Panc1 (cell line): ENCODE data around the gene AMN. TPM values are rescaled to one million over a fixed set of nuclear protein-coding genes. Genes with fewer than 3 reads are reported as not detected.

ENCODE experiments used
- ATAC-seq: fragments of 200-7000 bp; cut with Tn5 transposase; 2 replicates; pipeline ENCODE4 v1.9.1; 2020; ENCODE audit warnings: mild to moderate bottlenecking, moderate library complexity
- BruUV-seq: library from RNA; stranded (reverse); fragments of 400-500 nt; replicated peaks from 2 replicates; lab custom pipeline; 2021; lab: Mats Ljungman, UMichigan
- CTCF ChIA-PET: fragments of 300-600 bp; sonication (Branson Sonifier 250); formaldehyde crosslinking; loops from one replicate; lab custom pipeline; 2022; ENCODE audit warnings: antibody characterized with exemption; lab: Charles Lee
- POLR2A ChIA-PET: fragments of 300-600 bp; sonication (Branson Sonifier 250); formaldehyde crosslinking; loops from one replicate; lab custom pipeline; 2022; ENCODE audit warnings: antibody characterized with exemption; lab: Charles Lee
- DNase-seq: peaks from one replicate; pipeline ENCODE4 v3.0.0-alpha.2; 2010; ENCODE audit warnings: low read depth, low spot score
- H3K27ac ChIP-seq: 2 replicates; pipeline ENCODE4 v1.5.1; 2011; ENCODE audit warnings: mild to moderate bottlenecking, low read length, inconsistent platforms
- H3K27me3 ChIP-seq: fragments of 200-500 bp; sonication (Bioruptor generic); 2 replicates; pipeline ENCODE4 v1.6.0; 2014; ENCODE audit warnings: low read length, inconsistent platforms; ENCODE audit not compliant: control insufficient read depth, insufficient read depth
- H3K36me3 ChIP-seq: fragments of 200-500 bp; sonication (Bioruptor generic); 2 replicates; pipeline ENCODE4 v1.5.1; 2014; ENCODE audit warnings: inconsistent platforms, mild to moderate bottlenecking, low read length, moderate library complexity; ENCODE audit not compliant: control insufficient read depth, insufficient read depth
- H3K4me1 ChIP-seq: 2 replicates; pipeline ENCODE4 v1.5.1; 2011; ENCODE audit warnings: inconsistent platforms, mild to moderate bottlenecking, low read length, moderate library complexity; ENCODE audit not compliant: control insufficient read depth, insufficient read depth
- H3K4me3 ChIP-seq, 2 experiments: 2 replicates each; pipeline ENCODE4 v1.5.1; 2011 to 2012; ENCODE audit warnings: low read depth in 2 of 2, low read length in 2 of 2, mild to moderate bottlenecking in 2 of 2, inconsistent platforms in 1 of 2, moderate library complexity in 1 of 2
- H3K9me3 ChIP-seq: fragments of 200-500 bp; sonication (Bioruptor generic); 2 replicates; pipeline ENCODE4 v1.5.1; 2014; ENCODE audit warnings: low read depth, mild to moderate bottlenecking, inconsistent platforms, low read length, moderate library complexity; ENCODE audit not compliant: control insufficient read depth, insufficient read depth
- CTCF ChIP-seq: fragments of 450-650 bp; IDR thresholded peaks from 2 replicates; pipeline ENCODE4 v1.5.1; 2017; ENCODE audit warnings: mild to moderate bottlenecking
- POLR2AphosphoS5 ChIP-seq: IDR thresholded peaks from 2 replicates; pipeline ENCODE4 v1.6.1; 2012; ENCODE audit warnings: mild to moderate bottlenecking, low read depth, low read length, moderate library complexity
- REST ChIP-seq, 2 experiments: IDR thresholded peaks; 2 replicates each; pipeline ENCODE4 v1.6.1; 2011 to 2012; ENCODE audit warnings: low read depth in 2 of 2, control low read depth in 1 of 2, low read length in 1 of 2, mild to moderate bottlenecking in 1 of 2, moderate library complexity in 1 of 2; ENCODE audit not compliant: insufficient read depth in 1 of 2
- SIN3A ChIP-seq: IDR thresholded peaks from 2 replicates; pipeline ENCODE4 v1.6.1; 2012; ENCODE audit warnings: low read depth, mild to moderate bottlenecking, low read length, moderate library complexity, borderline replicate concordance; ENCODE audit not compliant: insufficient read depth
- TCF7L2 ChIP-seq: IDR thresholded peaks from 2 replicates; pipeline ENCODE4 v1.6.1; 2011; ENCODE audit warnings: mild to moderate bottlenecking, low read depth, low read length, inconsistent platforms
- in situ Hi-C: cut with HindIII; loops from 2 replicates; pipeline ENCODE4 v1.10.0; 2016; ENCODE audit warnings: low sequenced_read_pairs, low pct_unique_long_range_greater_than_20kb
- intact Hi-C: fragments of 100-400 bp; cut with micrococcal nuclease; formaldehyde crosslinking; loops from one replicate; pipeline ENCODE4 v1.10.0; 2022; ENCODE audit not compliant: unreplicated experiment
- total RNA-seq: library from RNA; stranded (reverse); gene quantifications from one replicate; pipeline ENCODE4 v1.2.1, GENCODE V29; 2021; ENCODE audit not compliant: unreplicated experiment

AMN gene
- total RNA-seq, 1 experiment from 2014 or later: 0.44 TPM

- no TSS peak for BruUV-seq
These were observed 31.8 kb downstream of the AMN start for GRCh38 chr14:102954081-102954789.

More at GRCh38 chr14:102954081-102954789, 31.8 kb downstream of the AMN start:
- no peak overlapping the region for H3K4me3 ChIP-seq
- POLR2A ChIA-PET: no interaction called here
- in situ Hi-C loops: no loop called here
- H3K27ac ChIP-seq: no peak overlapping the region
- no peak for TF ChIP-seq SIN3A
- no peak for TF ChIP-seq CTCF
- TF ChIP-seq REST (IDR thresholded peaks at IDR 0.05; ENCODE audit: insufficient read depth in 1 of 2, low read depth in 2 of 2, low read length in 1 of 2): no peak
- no peak for TF ChIP-seq POLR2AphosphoS5
- no peak for TF ChIP-seq TCF7L2
- H3K36me3 ChIP-seq: no peaks in the 10 kb centered on the region; the same call in 1 of the 2 replicates
- no peak for DNase-seq
- no peaks in the 10 kb centered on the region for H3K4me1 ChIP-seq
- ATAC-seq: no peak
- CTCF ChIA-PET: no interaction called here
- intact Hi-C loops: no loop called here
- H3K27me3 ChIP-seq: no peaks in the 10 kb centered on the region
- H3K9me3 ChIP-seq: no peaks in the 10 kb centered on the region
